HG03558 (cell line): ENCODE results near the gene SLC46A1.

Experiments
- ATAC-seq: cut with Tn5 transposase; IDR thresholded peaks from one replicate; pipeline ENCODE4 v1.9.1; 2021; ENCODE audit warnings: moderate number of reproducible peaks; ENCODE audit not compliant: unreplicated experiment; ENCODE audit errors: extremely low read depth

SLC46A1 gene

DNA sequence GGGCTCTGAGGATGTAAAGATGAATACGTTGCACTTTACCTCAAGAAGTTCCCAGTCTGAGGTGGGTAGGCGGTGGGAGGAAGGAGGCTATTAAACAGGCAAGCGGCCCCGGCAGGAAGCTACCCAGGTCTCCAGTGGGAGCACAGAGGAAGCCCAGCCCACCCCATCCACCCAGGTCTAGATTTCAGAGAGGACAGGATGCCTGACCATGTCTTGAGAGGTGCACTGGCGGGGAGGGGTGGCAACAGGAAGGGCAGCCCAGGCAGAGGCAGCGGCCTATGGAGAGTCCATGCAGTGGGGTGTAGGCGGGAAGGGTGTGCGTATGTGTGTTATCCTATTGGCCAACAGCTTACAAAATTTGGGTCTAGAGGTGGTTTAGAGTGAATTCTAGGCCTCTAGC lies 20.6 kb downstream of the SLC46A1 start:
- no peak for ATAC-seq

DNA sequence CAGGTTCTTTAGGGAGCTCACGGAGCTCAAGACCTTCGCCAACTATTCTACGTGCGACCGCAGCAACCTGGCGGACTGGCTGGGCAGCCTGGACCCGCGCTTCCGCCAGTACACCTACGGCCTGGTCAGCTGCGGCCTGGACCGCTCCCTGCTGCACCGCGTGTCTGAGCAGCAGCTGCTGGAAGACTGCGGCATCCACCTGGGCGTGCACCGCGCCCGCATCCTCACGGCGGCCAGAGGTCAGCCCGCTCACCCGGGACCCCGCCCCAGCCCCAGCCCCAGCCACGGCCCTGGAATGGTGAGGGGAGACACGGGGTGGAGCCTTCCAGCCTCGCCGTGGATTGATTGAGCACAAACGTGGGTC lies 21.0 kb downstream of the SLC46A1 start:
- ATAC-seq = no peak

DNA sequence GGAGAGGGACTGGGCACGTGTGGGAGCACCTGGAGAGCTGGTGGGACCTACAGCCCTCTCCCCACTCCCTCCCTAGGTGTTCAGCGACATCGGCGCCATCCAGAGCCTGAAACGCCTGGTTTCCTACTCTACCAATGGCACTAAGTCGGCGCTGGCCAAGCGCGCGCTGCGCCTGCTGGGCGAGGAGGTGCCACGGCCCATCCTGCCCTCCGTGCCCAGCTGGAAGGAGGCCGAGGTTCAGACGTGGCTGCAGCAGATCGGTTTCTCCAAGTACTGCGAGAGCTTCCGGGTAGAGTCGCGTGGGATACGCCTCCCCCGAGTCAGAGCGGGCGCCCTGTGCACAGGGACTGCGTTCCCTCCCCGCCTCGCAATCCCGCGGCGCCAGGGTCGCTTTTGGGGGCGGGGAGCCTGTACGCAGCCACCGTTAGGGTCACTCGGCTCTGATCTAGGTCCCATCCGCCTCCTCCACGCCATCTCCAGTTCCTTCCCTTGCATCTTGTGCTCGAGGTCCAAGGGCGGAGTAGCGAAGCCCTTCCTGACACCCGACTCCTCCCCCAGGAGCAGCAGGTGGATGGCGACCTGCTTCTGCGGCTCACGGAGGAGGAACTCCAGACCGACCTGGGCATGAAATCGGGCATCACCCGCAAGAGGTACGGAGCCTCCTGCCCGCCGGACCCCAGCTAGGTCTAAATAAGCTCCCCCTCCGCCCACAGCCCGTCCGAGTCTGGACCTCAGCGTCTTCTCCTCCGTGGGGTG lies 21.6 kb downstream of the SLC46A1 start:
- ATAC-seq = no peak

DNA sequence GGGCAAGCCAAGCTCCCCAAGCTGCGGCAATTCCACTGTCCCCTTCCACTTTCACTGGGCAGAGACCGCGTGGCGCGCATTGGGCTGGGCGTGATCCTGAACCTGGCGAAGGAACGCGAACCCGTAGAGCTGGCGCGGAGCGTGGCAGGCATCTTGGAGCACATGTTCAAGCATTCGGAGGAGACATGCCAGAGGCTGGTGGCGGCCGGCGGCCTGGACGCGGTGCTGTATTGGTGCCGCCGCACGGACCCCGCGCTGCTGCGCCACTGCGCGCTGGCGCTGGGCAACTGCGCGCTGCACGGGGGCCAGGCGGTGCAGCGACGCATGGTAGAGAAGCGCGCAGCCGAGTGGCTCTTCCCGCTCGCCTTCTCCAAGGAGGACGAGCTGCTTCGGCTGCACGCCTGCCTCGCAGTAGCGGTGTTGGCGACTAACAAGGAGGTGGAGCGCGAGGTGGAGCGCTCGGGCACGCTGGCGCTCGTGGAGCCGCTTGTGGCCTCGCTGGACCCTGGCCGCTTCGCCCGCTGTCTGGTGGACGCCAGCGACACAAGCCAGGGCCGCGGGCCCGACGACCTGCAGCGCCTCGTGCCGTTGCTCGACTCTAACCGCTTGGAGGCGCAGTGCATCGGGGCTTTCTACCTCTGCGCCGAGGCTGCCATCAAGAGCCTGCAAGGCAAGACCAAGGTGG lies 24.7 kb downstream of the SLC46A1 start:
- no peak for ATAC-seq

DNA sequence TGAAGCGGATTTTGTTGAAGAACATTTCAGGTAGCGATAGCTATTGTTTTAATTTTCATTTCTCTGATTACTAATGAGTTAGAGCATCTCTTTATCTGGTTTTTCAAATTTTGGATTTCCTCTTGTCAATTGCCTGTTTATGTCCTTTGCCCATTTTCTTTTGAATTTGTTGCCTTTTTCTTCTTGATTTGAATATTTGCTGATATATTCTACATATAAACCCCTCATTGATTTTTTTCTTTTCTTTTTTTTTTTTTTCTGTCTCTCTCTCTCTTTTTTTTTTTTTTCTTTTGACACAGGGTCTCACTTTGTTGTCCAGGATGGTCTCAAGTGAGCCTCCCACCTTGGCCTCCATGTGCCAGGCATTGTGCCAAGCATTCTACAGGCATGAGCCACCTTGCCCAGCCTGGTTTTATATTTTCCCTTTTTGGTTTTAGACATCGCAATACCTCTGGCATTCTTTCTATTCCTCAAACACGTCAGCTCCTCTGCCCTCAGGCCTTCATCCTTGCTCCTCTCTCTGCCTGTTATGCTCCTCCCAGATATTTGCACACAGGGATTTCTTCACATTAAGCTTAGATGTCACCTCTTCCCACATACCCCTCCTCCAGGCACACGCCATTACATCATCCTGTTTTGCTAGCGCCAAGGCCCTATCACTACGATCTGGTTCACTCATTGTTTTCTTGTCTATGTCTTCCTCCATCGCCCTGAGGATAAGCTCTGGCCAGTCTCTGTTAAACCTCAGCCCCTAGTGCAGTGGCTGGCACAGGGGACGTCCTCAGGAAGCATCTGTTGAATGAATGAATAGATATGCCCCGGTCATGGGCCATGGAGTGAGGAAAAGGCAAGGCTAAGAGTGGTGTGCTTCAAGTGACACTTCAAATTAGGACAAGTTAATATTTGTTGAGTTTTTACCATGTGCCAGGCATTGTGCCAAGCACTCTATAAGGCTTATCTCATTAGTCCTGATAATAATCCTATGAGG lies 25.9 kb downstream of the SLC46A1 start:
- ATAC-seq = no peak

DNA sequence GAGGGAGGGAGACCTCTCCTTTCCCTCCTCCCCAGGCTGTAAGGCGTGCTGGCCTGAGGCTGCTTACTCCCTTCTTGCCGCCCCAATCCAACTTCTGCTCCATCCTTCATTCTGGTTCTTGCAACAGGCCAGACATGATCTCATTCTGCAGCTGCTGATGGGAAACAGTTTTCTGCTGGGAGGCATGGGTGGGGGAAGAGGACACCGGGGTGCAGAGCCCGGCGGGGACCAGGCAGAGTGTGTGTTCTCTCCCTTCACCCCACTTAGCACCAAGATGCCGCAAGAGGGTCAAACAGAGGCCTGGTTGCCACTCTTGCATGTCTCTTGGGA lies 33.1 kb downstream of the SLC46A1 start:
- ATAC-seq = no peak

DNA sequence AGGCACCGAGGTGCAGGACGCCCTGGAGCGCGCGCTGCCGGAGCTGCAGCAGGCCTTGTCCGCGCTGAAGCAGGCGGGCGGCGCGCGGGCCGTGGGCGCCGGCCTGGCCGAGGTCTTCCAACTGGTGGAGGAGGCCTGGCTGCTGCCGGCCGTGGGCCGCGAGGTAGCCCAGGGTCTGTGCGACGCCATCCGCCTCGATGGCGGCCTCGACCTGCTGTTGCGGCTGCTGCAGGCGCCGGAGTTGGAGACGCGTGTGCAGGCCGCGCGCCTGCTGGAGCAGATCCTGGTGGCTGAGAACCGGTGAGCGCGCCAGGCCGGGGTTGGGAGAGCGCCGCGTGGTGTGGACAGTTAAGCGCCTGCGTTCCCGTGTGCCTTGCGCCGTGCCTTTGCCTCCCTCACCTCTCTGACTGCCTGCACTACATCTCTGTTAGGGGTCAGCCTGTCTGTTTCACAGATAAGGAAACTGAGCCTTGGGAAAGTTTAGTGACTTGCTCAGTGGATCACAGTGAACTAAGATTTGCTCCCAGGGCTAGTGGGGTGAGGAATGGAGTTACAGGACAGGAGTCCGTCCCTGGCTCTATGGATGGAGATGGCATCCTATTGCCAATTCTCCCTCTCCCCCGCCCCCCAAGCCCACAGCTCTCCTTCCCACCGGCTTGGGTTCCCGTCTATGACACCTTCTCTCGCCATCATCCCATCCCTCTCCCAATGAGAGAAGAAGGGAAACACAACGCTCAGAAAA lies 33.6 kb downstream of the SLC46A1 start:
- ATAC-seq = no peak

DNA sequence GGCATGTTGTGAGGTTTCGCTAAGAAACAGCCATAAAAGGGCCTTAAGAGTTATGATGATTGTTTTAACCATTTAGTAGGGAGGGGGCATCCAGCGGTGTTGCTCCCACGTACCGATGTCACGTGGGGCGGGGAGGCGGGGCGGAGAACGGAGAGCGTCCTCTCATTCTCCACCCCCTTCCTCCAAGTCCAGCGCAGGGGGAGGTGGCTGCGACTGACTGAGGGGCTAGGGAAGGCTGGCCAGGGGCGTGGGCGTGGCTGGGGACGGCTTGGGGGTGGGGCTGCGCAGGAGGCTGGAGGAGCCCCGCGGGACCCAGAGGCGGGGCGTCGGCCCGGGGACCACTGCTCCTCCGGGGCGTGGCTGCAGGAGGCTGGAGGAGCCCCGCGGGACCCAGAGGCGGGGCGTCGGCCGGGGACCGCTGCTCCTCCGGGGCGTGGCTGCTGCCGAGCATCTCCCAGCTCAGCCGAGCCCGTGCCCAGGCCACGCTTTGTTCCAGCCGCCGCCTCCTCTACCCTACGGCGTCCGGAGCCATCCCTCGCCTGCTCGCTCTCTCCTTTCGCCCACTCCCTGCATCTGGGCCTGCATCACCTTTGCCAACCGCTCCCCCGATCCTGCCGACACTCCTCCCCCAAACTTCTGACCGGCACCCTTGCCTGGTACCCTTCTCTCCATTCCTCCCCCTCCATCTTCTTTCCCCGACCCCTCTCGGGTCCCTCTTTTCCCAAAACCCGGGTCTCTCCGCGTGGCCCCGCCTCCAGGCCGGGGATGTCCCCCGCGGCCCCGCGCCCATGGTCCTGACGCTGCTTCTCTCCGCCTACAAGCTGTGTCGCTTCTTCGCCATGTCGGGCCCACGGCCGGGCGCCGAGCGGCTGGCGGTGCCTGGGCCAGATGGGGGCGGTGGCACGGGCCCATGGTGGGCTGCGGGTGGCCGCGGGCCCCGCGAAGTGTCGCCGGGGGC lies 34.5 kb downstream of the SLC46A1 start, which contains the start of gene SARM1:
Gene SARM1 (plus strand): TSS at position 450 of the 958 bp plus-strand sequence. CDS start 339 bp downstream, at position 789.
- ATAC-seq = no peak

DNA sequence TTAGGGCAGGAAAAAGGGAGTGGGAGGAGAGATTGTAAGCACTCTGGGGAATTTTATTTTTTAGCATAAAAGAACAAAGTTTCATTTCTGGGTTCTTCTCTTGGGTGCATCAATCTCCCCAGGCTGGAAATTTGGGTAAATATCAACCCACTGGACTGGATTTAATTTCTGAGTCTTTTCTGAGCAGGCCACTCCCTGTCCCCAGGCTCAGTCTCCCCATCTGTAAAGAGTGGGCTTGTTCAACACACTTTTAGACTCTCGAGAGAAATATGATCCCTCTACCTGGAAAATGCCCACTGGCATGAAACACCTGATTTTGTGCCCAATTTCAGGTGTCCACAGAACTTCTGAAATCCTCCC lies 35.3 kb downstream of the SLC46A1 start:
- no peak for ATAC-seq

DNA sequence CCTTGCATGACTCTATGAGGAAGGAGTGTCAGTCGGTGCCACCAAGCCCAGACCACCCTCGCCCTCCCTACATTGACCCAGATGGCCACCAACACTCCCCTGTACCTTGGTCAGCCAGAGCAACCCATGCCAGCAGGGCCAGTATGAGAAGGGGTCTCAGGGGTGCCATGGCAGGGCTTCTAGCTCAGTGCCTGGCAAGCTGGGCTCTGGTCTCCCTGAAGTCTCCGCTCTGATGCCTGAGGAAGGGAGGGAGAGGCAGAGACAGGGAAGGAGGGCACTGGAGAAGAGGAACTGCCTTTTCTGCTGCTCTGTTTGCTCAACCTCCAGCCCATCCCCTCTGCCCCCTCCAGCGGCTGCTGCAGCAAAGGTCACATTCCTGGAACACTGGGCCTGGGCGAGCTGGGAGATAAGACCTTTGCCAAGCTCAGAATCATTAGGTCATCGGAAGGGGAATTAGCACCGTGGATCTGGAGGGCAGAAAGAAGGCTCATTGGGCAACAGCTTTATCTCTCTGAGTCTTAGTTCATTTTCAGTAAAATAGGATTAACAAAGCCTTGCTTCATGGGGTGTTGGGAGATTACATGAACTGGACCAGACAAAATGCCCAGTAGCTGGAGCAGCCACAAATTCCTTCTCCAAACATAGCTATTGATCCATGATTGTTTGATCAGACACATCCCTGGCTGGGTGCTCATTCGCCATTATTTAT lies 35.8 kb downstream of the SLC46A1 start, which contains the start of gene VTN:
Gene VTN (minus strand): TSS at position 273 of the 709 bp plus-strand sequence. CDS start 104 bp downstream, at position 169.
- ATAC-seq = no peak

DNA sequence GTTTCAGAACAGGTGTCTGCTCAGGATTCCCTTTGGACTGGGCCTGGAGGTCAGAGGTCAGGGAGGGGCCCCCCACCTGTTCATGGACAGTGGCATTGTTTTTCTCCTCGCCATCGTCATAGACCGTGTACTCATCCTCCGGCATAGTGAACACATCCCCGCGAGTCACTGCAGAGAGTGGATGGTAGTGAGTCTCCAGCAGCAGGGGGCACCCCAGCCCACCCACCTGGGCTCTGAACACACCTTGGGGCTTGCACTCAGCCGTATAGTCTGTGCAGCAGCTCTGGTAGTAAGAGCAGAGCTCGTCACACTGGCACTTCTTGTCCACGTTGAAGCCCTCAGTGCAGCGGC lies 36.4 kb downstream of the SLC46A1 start:
- no peak for ATAC-seq

DNA sequence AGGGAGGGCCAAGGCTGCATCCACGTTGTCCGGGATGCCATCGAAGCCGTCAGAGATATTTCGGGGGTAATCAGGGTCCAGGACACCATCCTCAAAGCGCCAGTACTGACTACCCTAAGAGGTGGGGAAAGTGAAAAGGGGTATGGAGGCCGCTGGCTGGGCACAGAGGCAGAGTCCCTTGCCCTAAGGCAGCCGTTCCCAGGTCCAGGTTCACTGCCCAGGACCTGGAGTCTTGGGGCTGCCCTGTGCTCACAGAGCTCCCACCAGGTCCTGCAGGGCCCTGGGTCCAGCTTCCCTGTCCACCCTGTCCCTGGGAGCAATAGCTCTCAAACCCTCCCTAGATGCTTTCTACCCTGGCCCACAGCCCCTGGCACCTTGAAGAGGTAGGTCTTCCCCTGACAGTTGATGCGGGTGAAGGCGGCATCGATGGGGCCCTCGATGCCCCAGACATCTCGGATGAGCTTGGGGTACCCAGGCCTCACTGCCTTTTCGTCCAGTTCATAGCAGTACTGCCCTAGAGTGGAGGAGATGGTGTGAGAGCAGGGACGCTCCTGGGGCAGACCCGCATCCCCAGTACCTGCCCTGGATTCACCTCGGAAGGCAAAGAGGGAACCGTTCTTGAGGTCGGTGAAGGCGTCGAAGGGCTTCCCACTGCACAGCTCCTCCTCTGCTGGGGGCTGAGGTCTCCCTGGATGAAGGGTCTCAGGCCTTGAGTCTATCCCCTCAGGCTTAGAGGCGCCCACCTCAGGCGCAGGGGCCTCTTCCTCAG lies 36.9 kb downstream of the SLC46A1 start:
- ATAC-seq = no peak

DNA sequence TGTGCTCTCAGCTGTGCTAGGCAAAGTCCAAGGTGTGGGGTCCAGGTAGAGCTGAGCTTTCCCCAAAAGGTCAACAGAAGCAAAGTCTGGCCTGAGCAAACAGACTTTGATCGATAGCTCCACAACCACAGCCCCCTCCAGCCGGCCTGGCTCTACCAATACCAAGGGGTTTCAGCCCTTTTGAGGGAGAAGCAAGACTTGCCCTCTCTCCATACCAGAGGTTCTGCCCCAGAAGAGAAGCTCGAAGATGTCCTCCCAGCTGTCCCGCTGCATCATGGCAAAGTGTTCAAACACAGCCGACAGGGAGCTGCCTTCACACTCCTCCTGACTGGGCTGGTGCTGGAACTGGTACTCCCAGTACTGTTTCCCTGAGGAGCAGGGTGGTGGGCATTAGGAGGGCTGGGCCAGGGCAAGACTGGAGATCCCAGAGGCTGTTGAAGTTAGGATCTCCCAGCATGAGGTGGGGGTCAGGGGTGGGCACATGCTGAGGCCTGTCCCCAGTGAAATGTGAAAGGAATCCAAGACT lies 37.6 kb downstream of the SLC46A1 start:
- ATAC-seq = no peak

DNA sequence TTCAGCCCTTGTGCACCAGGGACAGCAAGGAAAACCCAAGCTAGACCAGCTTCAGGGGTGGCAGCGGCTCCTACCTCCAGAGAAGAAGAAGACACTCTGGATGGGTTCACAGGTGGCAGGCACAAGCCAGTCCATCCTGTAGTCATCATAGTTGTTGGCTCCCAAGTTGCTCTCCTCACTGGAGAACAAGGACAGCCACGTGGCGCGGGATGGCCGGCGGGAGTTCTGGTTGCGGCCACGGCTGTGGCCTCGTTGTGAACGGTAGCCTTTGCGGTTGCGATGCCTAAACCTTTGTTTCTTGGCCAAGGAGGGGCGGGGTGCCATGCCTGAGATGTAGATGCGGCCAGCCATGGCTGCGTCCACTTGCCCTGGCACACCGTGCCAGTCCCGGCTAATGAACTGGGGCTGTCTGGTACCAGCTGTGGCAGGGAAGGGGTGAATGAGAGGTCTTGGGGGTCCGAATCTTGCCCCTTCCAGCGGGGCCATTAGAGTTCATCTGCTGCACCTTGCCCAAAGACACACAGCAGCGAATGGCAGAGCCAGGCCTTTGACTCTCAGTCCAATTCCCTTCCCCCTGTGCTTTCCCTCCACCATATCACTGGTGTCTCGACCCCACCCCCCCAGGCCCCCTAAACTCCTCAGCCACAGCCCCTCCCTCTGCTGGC lies 38.2 kb downstream of the SLC46A1 start:
- ATAC-seq = no peak

DNA sequence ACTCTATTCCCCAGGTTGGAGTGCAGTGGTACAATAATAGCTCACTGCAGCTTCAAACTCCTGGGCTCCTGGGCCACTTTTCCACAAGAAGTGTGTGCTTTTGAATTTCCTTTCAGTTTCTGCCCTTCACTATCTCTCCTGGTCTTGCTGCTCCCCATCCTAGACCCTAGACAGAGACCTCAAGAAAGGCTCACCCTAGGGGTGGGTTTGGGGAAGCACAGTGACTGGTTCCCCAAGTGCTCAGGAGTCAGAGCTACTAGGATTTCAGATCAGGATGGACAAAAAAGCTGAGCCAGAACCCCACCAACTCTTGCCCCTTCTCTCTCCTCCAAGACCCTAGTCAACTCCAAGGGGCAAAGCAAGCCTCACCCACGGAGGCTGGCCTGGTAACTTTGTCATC lies 39.4 kb downstream of the SLC46A1 start:
- ATAC-seq = no peak

DNA sequence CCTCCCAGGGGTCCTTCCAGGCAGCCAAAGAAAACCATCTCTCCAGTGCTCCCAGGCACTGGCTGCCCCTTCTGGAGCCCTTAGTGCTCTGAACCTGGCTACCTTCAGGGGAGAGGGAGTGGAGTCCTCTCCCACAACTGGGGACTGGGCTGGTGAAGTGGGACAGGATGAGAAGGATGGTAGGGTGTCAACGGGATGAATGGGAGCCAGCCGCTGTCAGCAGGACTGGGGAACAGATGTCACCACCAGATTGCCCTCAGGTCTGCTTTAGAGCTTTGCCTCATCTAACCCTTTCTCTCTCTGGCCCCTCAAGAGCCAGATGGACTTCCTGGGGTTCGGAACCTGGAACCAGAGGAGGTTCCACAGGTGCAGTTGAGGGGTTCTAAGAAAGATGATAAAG lies 40.5 kb downstream of the SLC46A1 start:
- no peak for ATAC-seq
